Heart right ventricle (tissue), 16 donors: ENCODE measurements around the gene SORD. TPM values are rescaled to one million over a fixed set of nuclear protein-coding genes. Genes with fewer than 3 reads are reported as not detected.
A peak's percentile ranks its signal among the peaks of the same experiment; 100 is the strongest.

Source experiments
- ATAC-seq, 8 donors: fragments of 200-7000 bp; cut with Tn5 transposase; one replicate each; pipeline ENCODE4 v1.9.1; 2020; ENCODE audit warnings: mild to moderate bottlenecking in 8 of 8, moderate library complexity in 8 of 8, moderate number of reproducible peaks in 1 of 8
- DNase-seq, 2 donors: peaks; one replicate each; pipeline ENCODE4 v3.0.0-alpha.2; 2020
- H3K27ac ChIP-seq, 10 donors: fragments of 200-600 bp; sonication (generic) in 2 of 10; one replicate each; pipeline versions ENCODE4 v1.5.0 to v1.8.0; 2020 to 2022; ENCODE audit warnings: mild to moderate bottlenecking in 3 of 10
- H3K27me3 ChIP-seq, 7 donors: fragments of 200-600 bp; one replicate each; pipeline ENCODE4 v1.8.0; 2021 to 2022; ENCODE audit warnings: mild to moderate bottlenecking in 2 of 7
- H3K36me3 ChIP-seq, 9 donors: fragments of 200-600 bp; sonication (generic) in 1 of 9; one replicate each; pipeline versions ENCODE4 v1.5.0 to v1.8.0; 2020 to 2022; ENCODE audit warnings: mild to moderate bottlenecking in 2 of 9
- H3K4me1 ChIP-seq, 9 donors: fragments of 200-600 bp; sonication (generic) in 1 of 9; one replicate each; pipeline versions ENCODE4 v1.5.0 to v1.8.0; 2020 to 2022; ENCODE audit warnings: mild to moderate bottlenecking in 4 of 9
- H3K4me3 ChIP-seq, 10 donors: fragments of 200-600 bp; sonication (generic) in 2 of 10; one replicate each; pipeline versions ENCODE4 v1.5.0 to v1.8.0; 2020 to 2022; ENCODE audit warnings: mild to moderate bottlenecking in 7 of 10, moderate library complexity in 2 of 10
- H3K9me3 ChIP-seq, 11 donors: fragments of 200-600 bp in 10 of 11; sonication (generic) in 2 of 11; one replicate each; pipeline versions ENCODE4 v1.5.0 to v1.8.0; 2013 to 2022; ENCODE audit warnings: mild to moderate bottlenecking in 2 of 11, control low read depth in 1 of 11, moderate library complexity in 1 of 11
- WGBS, 2 donors: extraction: QIAGEN DNeasy Blood & Tissue Kit; methylation state at CpG; one replicate each; pipeline ENCODE4 v1.1.7; 2013; ENCODE audit warnings: inconsistent platforms in 1 of 2; 5-methylcytosine and 5-hydroxymethylcytosine counted together
- intact Hi-C, 10 donors: fragments of 100-400 bp; cut with DNase I; formaldehyde crosslinking; loops; one replicate each; pipeline versions ENCODE4 v1.11.1 to v1.14.2; 2022
- polyA plus RNA-seq, 2 donors: library from polyadenylated mRNA; stranded (reverse); fragments of 200-250 nt; gene quantifications; one replicate each; pipeline ENCODE4 v1.2.3, GENCODE V29; 2013
- total RNA-seq, 10 donors: library from RNA; stranded (reverse); fragmentation: NEBNext Ultra II Directional in 3 of 10; extraction: Animal tissue kit (Norgen Biotek cat#: 25700) in 3 of 10; gene quantifications; one replicate each; pipeline versions ENCODE4 v1.2.1 to v1.2.4, GENCODE V29; 2021 to 2023
- TF ChIP-seq, protein P1 (sequence below), 9 donors: fragments of 200-600 bp; sonication (generic) in 2 of 9; IDR thresholded peaks; one replicate each; pipeline versions ENCODE4 v1.5.0 to v1.8.0; 2021 to 2022; ENCODE audit warnings: antibody characterized with exemption in 9 of 9, mild to moderate bottlenecking in 5 of 9, moderate library complexity in 1 of 9
- donor health status: Arrhythmogenic right ventricular cardiomyopathy.
- donor health status: ischemic (EF 13 %, LVEDD 7.1; RV severe dilation, severe dysfunction).
- donor health status: healthy with polysubstance abuse.
- donor health status: DM: no; HTN: yes; CAD: no.
- donor health status: DM: no; HTN: no; CAD: no.
- donor health status: ischemic (EF 25% LVEDD 6.9; RV normal size, moderate dysfunction).
- donor health status: ischemic (EF 25% LVEDD 5.7; RV mildly dilated, moderate dysfunction).
- donor health status: healthy.
- donor health status: DM: yes; HTN: yes; CAD: no.
- donor health status: Ischemic cardiomyopathy.
- donor health status: ischemic (EF 35%, LVEDD 5.7; RV mildly dilated, moderate dysfunction).
- donor health status: nonischemic (EF 11% LVEDD 7.7; RV severe dilation, severe dysfunction).
- donor health status: DM: yes; HTN: yes; CAD: no.
- donor health status: PGD.
- donor health status: ischemic (EF 29% LVEDD 5.4; RV normal size, mild dysfunction).
- donor health status: nonischemic (EF 23%, LVEDD 6.1; RV moderate dilation, normal function).

Gene SORD
- total and polyA plus RNA-seq, 12 donors: 2.2 to 15.2 (median 11.1) TPM

DNA sequence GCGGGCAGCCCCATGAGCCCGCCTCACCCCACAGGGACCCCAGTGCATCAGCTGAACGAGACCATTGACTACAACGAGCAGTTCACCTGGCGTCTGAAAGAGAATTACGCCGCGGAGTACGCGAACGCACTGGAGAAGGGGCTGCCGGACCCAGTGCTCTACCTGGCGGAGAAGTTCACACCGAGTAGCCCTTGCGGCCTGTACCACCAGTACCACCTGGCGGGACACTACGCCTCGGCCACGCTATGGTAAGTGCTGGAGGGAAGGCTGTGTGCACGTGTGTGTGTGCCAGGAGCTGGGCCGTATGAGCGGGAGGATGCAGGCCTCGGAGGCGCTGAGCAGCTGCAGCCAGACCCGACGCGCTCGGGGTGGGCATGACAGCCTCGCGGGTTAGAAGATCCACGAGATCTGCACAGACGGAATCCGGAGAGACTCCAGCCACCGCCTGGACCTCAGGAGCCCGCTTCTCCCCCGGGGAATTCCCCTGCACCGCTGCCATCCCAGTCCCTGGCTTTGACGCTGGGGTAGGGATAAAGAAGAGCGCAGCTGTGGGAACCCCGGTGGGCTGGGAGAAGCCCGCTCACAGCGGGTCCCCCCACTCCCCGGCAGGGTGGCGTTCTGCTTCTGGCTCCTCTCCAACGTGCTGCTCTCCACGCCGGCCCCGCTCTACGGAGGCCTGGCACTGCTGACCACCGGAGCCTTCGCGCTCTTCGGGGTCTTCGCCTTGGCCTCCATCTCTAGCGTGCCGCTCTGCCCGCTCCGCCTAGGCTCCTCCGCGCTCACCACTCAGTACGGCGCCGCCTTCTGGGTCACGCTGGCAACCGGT, 93.7 kb downstream of the SORD start:
- WGBS, 2 donors: 12 to 14% methylated on average over 65 of the region's 65 CpGs
- no peaks in the 10 kb centered on the region for H3K36me3 ChIP-seq
- H3K9me3 ChIP-seq: no peaks in the 10 kb centered on the region
- DNase-seq (no peak), ATAC-seq (peak in 4 of 8 donors; percentile 8 to 16 (median 13))
- intact Hi-C loops: loop anchor here in 4 of 10 donors (5.0 to 10.0 kb wide), 4 partner anchors 72 to 149 kb away; no protein-coding TSS in a partner anchor
- peaks cover 34 to 99% (median 86%) of the 10 kb centered on the region in 7 donors for H3K27me3 ChIP-seq
- TF ChIP-seq, protein P1, sequence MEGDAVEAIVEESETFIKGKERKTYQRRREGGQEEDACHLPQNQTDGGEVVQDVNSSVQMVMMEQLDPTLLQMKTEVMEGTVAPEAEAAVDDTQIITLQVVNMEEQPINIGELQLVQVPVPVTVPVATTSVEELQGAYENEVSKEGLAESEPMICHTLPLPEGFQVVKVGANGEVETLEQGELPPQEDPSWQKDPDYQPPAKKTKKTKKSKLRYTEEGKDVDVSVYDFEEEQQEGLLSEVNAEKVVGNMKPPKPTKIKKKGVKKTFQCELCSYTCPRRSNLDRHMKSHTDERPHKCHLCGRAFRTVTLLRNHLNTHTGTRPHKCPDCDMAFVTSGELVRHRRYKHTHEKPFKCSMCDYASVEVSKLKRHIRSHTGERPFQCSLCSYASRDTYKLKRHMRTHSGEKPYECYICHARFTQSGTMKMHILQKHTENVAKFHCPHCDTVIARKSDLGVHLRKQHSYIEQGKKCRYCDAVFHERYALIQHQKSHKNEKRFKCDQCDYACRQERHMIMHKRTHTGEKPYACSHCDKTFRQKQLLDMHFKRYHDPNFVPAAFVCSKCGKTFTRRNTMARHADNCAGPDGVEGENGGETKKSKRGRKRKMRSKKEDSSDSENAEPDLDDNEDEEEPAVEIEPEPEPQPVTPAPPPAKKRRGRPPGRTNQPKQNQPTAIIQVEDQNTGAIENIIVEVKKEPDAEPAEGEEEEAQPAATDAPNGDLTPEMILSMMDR (IDR thresholded peaks at IDR 0.05): no peak
- H3K4me3 ChIP-seq: peak overlapping the region in 4 of 10 donors; percentile 3 to 16 (median 9)
- H3K27ac ChIP-seq: no peak overlapping the region
- peaks cover 8 to 45% (median 22%) of the 10 kb centered on the region in 9 donors for H3K4me1 ChIP-seq

DNA sequence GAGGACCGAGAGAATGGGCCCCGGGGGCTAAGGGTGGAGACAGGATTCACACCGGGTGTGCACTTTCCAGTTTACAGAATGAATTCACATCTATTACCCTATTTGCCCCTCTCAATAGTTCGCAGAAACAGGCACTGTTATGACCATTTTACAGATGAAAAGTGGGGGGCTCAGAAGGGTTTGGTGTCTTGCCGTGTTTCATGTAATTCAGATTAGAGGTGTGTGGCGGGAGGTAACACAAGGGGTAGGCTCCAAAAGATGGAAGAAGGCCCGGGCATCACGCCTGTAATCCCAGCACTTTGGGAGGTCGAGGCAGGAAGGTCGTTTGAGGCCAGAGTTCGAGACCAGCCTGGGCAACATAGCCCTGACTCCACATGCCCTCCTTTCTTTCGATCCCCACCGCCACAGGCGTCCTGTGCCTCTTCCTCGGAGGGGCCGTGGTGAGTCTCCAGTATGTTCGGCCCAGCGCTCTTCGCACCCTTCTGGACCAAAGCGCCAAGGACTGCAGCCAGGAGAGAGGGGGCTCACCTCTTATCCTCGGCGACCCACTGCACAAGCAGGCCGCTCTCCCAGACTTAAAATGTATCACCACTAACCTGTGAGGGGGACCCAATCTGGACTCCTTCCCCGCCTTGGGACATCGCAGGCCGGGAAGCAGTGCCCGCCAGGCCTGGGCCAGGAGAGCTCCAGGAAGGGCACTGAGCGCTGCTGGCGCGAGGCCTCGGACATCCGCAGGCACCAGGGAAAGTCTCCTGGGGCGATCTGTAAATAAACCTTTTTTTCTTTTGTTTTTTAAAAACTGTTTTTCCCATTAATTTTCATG, 94.5 kb downstream of the SORD start:
- TF ChIP-seq, protein P1 (IDR thresholded peaks at IDR 0.05): no peak
- Histone ChIP-seq H3K27me3 (peaks cover 26 to 96% (median 86%) of the 10 kb centered on the region in 7 donors), H3K4me1 (peaks cover 8 to 41% (median 18%) of the 10 kb centered on the region in 9 donors), H3K9me3 (no peaks in the 10 kb centered on the region), H3K4me3 (peak overlapping the region in 9 of 10 donors; percentile 3 to 44 (median 32)), H3K36me3 (no peaks in the 10 kb centered on the region), H3K27ac (no peak overlapping the region)
- ATAC-seq (peak; percentile 8 to 45 (median 36)), DNase-seq (no peak)
- intact Hi-C loops: loop anchor here in 4 of 10 donors (5.0 to 10.0 kb wide), 4 partner anchors 73 to 150 kb away; no protein-coding TSS in a partner anchor
- 34 to 35% methylated on average over 33 of the region's 33 CpGs for WGBS, 2 donors

DNA sequence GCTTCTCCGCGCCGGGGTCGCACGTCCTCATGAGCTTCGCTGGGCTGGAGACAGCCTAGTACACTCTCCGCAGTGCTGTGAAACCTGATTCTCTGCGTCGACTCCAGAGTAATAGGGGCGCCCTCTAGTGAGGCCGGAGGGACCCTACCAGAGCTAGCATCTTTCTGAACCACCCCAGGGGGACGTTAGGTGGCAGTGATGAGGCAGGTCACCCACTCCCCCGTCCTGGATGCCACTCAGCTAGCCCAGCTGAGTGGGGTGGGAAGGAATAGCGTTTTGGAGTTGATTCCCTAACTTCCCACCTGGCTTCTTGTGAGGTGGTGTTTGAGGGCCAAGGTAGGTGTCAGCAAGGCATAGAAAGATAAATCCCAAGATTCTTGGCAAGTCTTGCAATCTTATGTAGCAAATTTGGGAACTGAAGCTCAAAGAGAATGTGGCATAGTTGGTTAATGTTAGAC, 95.2 kb downstream of the SORD start:
- H3K27me3 ChIP-seq: peaks cover 22 to 94% (median 80%) of the 10 kb centered on the region in 7 donors

More for the DNA sequence above, 95.2 kb downstream of the SORD start:
- peak; percentile 81 to 89 for DNase-seq
- TF ChIP-seq, protein P1 (IDR thresholded peaks at IDR 0.05): peak; percentile 90 to 100 (median 99)
- H3K4me3 ChIP-seq: peak overlapping the region in 8 of 10 donors; percentile 16 to 44 (median 34)
- no peaks in the 10 kb centered on the region for H3K36me3 ChIP-seq
- intact Hi-C loops: loop anchor here in 4 of 10 donors (5.0 to 10.0 kb wide), 4 partner anchors 73 to 151 kb away; no protein-coding TSS in a partner anchor
- no peaks in the 10 kb centered on the region for H3K9me3 ChIP-seq
- no peak overlapping the region for H3K27ac ChIP-seq
- ATAC-seq: peak; percentile 93 to 97 (median 96)
- 0% methylated on average over 14 of the region's 14 CpGs for WGBS, 2 donors
- H3K4me1 ChIP-seq: peaks cover 8 to 35% (median 15%) of the 10 kb centered on the region in 9 donors
